Mesenchymal stem cell (in vitro differentiated cells and primary cell): ENCODE data around the gene ABTB2.

Experiments
- DNase-seq: peaks from one replicate; pipeline ENCODE4 v3.0.0-alpha.2; 2013
- H2AFZ ChIP-seq: one replicate; pipeline ENCODE4 v1.6.1; 2013; ENCODE audit warnings: low read depth, mild to moderate bottlenecking, control low read depth, inconsistent platforms, low read length, moderate library complexity
- H2AK5ac ChIP-seq: 2 replicates; pipeline ENCODE4 v1.6.1; 2013; ENCODE audit warnings: low read length, moderate library complexity, mild to moderate bottlenecking, inconsistent platforms; ENCODE audit not compliant: severe bottlenecking
- H2BK120ac ChIP-seq: one replicate; pipeline ENCODE4 v1.6.1; 2013; ENCODE audit warnings: low read depth, mild to moderate bottlenecking, inconsistent platforms, low read length, moderate library complexity
- H2BK12ac ChIP-seq, 2 experiments: one replicate each; pipeline ENCODE4 v1.6.1; 2013; ENCODE audit warnings: inconsistent platforms in 2 of 2, low read length in 2 of 2, mild to moderate bottlenecking in 2 of 2, moderate library complexity in 2 of 2, control low read depth in 1 of 2
- H2BK15ac ChIP-seq: one replicate; pipeline ENCODE4 v1.6.1; 2013; ENCODE audit warnings: mild to moderate bottlenecking, low read depth, inconsistent platforms; ENCODE audit not compliant: poor library complexity, severe bottlenecking
- H2BK5ac ChIP-seq: 2 replicates; pipeline ENCODE4 v1.6.1; 2013; ENCODE audit warnings: low read depth, mild to moderate bottlenecking, low read length, control low read depth, inconsistent platforms; ENCODE audit not compliant: poor library complexity, severe bottlenecking
- H3K14ac ChIP-seq, 2 experiments: one replicate each; pipeline ENCODE4 v1.6.1; 2013; ENCODE audit warnings: inconsistent platforms in 2 of 2, low read length in 2 of 2, control low read depth in 1 of 2, mild to moderate bottlenecking in 1 of 2, moderate library complexity in 1 of 2
- H3K18ac ChIP-seq, 2 experiments: one replicate each; pipeline ENCODE4 v1.6.1; 2013; ENCODE audit warnings: inconsistent platforms in 2 of 2, low read length in 2 of 2, control low read depth in 1 of 2, low read depth in 1 of 2, mild to moderate bottlenecking in 1 of 2
- H3K23ac ChIP-seq, 2 experiments: one replicate each; pipeline ENCODE4 v1.6.1; 2013; ENCODE audit warnings: inconsistent platforms in 2 of 2, low read length in 2 of 2, mild to moderate bottlenecking in 2 of 2, moderate library complexity in 2 of 2, control low read depth in 1 of 2
- H3K27ac ChIP-seq: 2 replicates; pipeline ENCODE4 v1.5.1; 2013; ENCODE audit warnings: mild to moderate bottlenecking, moderate library complexity, low read length, control low read depth, inconsistent platforms; ENCODE audit not compliant: poor library complexity, severe bottlenecking
- H3K27me3 ChIP-seq, 2 experiments: 2 replicates each; pipeline versions ENCODE4 v1.6.1 to v1.7.0; 2013; ENCODE audit warnings: low read length in 2 of 2, mild to moderate bottlenecking in 2 of 2, moderate library complexity in 2 of 2, control low read depth in 1 of 2, inconsistent platforms in 1 of 2; ENCODE audit not compliant: control insufficient read depth in 1 of 2, insufficient read depth in 1 of 2
- H3K36me3 ChIP-seq, 2 experiments: 2 replicates each; pipeline versions ENCODE4 v1.6.1 to v1.7.0; 2013; ENCODE audit warnings: low read length in 2 of 2, control low read depth in 1 of 2, inconsistent platforms in 1 of 2, low read depth in 1 of 2, mild to moderate bottlenecking in 1 of 2; ENCODE audit not compliant: insufficient read depth in 2 of 2, control insufficient read depth in 1 of 2
- H3K4ac ChIP-seq, 2 experiments: one replicate each; pipeline ENCODE4 v1.6.1; 2013; ENCODE audit warnings: inconsistent platforms in 2 of 2, low read length in 2 of 2, mild to moderate bottlenecking in 2 of 2, moderate library complexity in 2 of 2, control low read depth in 1 of 2, low read depth in 1 of 2
- H3K4me1 ChIP-seq: 2 replicates; pipeline ENCODE4 v1.6.1; 2013; ENCODE audit warnings: low read depth, low read length, control low read depth; ENCODE audit not compliant: control insufficient read depth, insufficient read depth
- H3K4me2 ChIP-seq: 2 replicates; pipeline ENCODE4 v1.6.1; 2013; ENCODE audit warnings: low read length, mild to moderate bottlenecking, inconsistent platforms; ENCODE audit not compliant: poor library complexity, severe bottlenecking
- H3K4me3 ChIP-seq, 2 experiments: 2 replicates each; pipeline versions ENCODE4 v1.5.1 to v1.7.0; 2013; ENCODE audit warnings: low read length in 2 of 2, mild to moderate bottlenecking in 2 of 2, control low read depth in 1 of 2, low read depth in 1 of 2; ENCODE audit not compliant: insufficient read depth in 1 of 2
- H3K79me1 ChIP-seq: replicated peaks from 2 replicates; pipeline ENCODE4 v1.6.1; 2013; ENCODE audit warnings: mild to moderate bottlenecking, control low read depth, low read length, inconsistent platforms; ENCODE audit not compliant: poor library complexity, severe bottlenecking
- H3K9ac ChIP-seq: 2 replicates; pipeline ENCODE4 v1.7.0; 2013; ENCODE audit warnings: mild to moderate bottlenecking, low read length, moderate library complexity
- H3K9me3 ChIP-seq: 2 replicates; pipeline ENCODE4 v1.7.0; 2013; ENCODE audit warnings: mild to moderate bottlenecking, low read length; ENCODE audit not compliant: control insufficient read depth
- H4K8ac ChIP-seq: one replicate; pipeline ENCODE4 v1.6.1; 2013; ENCODE audit warnings: inconsistent platforms, mild to moderate bottlenecking, low read length, moderate library complexity
- H4K91ac ChIP-seq: one replicate; pipeline ENCODE4 v1.6.1; 2013; ENCODE audit warnings: mild to moderate bottlenecking, low read length, inconsistent platforms
- WGBS: methylation state at CpG from one replicate; pipeline ENCODE4 v1.1.7; 2013; ENCODE audit warnings: mixed read lengths; 5-methylcytosine and 5-hydroxymethylcytosine counted together

Gene ABTB2

DNA sequence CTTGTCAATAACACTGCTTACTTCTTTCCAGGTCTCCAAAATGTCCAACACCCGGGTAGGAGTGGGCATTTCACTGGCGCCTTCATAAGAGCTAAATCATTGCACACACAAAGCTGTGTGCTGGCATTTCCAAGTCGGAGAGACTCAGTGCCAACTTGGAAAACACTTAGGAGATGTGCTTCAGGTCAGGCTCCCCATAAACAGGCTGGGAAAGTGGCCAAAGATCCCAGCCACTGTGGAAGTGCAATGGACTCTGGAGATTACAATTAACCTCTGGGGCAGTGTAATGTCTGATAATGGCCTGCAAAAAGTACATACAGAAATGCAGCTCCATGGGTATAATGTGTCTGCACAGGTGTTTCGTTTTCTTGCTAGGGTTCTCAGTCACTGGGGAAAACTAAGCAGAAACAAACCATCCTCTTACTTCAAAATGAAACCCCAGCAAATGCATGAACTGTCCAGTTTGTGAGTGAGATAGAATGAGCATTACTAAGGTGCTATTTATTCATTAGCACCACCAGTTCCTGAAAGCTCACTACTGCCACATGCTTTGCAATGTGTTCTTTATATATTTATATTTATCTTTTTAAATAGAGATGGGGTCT lies 79.0 kb downstream of the ABTB2 start:
- 84% methylated on average over 4 of the region's 4 CpGs for WGBS
- H3K23ac ChIP-seq: no peak overlapping the region

GRCh38 chr11:34278175-34278574 lies 79.6 kb downstream of the ABTB2 start:
- H2BK12ac ChIP-seq: no peak overlapping the region

More for the DNA sequence above, 79.0 kb downstream of the ABTB2 start:
- no peak overlapping the region for H2BK120ac ChIP-seq
- peaks cover 9% of the 10 kb centered on the region for H3K4me1 ChIP-seq
- no peak overlapping the region for H4K91ac ChIP-seq
- no peaks in the 10 kb centered on the region for H3K36me3 ChIP-seq
- no peak overlapping the region for H3K4me3 ChIP-seq
- H3K14ac ChIP-seq: no peak overlapping the region
- H3K4me2 ChIP-seq: no peak overlapping the region
- H3K27ac ChIP-seq: no peak overlapping the region
- H2BK12ac ChIP-seq: no peak overlapping the region
- no peak for DNase-seq
- no peaks in the 10 kb centered on the region for H3K9me3 ChIP-seq
- no peak overlapping the region for H2AFZ ChIP-seq
- no peak overlapping the region for H3K4ac ChIP-seq
- H3K79me1 ChIP-seq: peaks cover 24% of the 10 kb centered on the region
- H3K9ac ChIP-seq: no peak overlapping the region
- no peak overlapping the region for H2BK5ac ChIP-seq
- no peaks in the 10 kb centered on the region for H3K27me3 ChIP-seq
- no peak overlapping the region for H4K8ac ChIP-seq
- no peak overlapping the region for H2AK5ac ChIP-seq
- H3K18ac ChIP-seq: no peak overlapping the region
- no peak overlapping the region for H2BK15ac ChIP-seq

DNA sequence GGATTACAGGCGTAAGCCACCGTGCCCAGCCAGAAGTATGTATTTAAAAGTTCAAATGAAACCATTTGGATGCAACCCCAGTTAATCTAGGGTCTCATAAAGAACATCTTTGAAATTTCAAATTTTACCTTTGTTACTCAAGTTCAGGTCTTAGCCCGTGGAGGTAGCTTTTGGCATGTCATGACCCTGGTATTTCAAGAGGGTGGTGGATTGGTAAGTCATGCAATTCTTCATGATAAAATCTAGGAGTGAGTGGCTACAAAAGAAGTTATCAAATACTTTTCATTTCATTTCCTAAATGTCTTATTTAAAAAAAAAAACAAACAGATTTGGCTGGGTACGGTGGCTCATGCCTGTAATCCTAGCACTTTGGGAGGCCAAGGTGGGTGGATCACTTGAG lies 80.6 kb downstream of the ABTB2 start:
- H3K36me3 ChIP-seq: no peaks in the 10 kb centered on the region
- no peaks in the 10 kb centered on the region for H3K9me3 ChIP-seq
- no peak overlapping the region for H2BK120ac ChIP-seq
- no peak overlapping the region for H3K27ac ChIP-seq
- no peak overlapping the region for H3K14ac ChIP-seq
- H4K91ac ChIP-seq: no peak overlapping the region
- no peak overlapping the region for H3K4me3 ChIP-seq
- H3K4ac ChIP-seq: no peak overlapping the region
- H3K4me2 ChIP-seq: no peak overlapping the region
- H3K18ac ChIP-seq: no peak overlapping the region
- no peak overlapping the region for H2AK5ac ChIP-seq
- H2BK12ac ChIP-seq: no peak overlapping the region
- no peaks in the 10 kb centered on the region for H3K27me3 ChIP-seq
- DNase-seq: no peak
- peaks cover 9% of the 10 kb centered on the region for H3K4me1 ChIP-seq
- no peak overlapping the region for H2BK5ac ChIP-seq
- H3K9ac ChIP-seq: no peak overlapping the region
- H2AFZ ChIP-seq: no peak overlapping the region
- 89% methylated on average over 3 of the region's 4 CpGs for WGBS
- no peak overlapping the region for H3K23ac ChIP-seq
- no peak overlapping the region for H4K8ac ChIP-seq
- H3K79me1 ChIP-seq: peaks cover 26% of the 10 kb centered on the region
- no peak overlapping the region for H2BK15ac ChIP-seq

More at GRCh38 chr11:34278175-34278574, 79.6 kb downstream of the ABTB2 start:
- no peaks in the 10 kb centered on the region for H3K36me3 ChIP-seq
- H3K14ac ChIP-seq: no peak overlapping the region
- H2BK120ac ChIP-seq: no peak overlapping the region
- no peaks in the 10 kb centered on the region for H3K9me3 ChIP-seq
- H2AK5ac ChIP-seq: no peak overlapping the region
- H2AFZ ChIP-seq: no peak overlapping the region
- H3K4me2 ChIP-seq: no peak overlapping the region
- H3K27ac ChIP-seq: no peak overlapping the region
- no peak for DNase-seq
- no peak overlapping the region for H3K9ac ChIP-seq
- peaks cover 25% of the 10 kb centered on the region for H3K79me1 ChIP-seq
- no peaks in the 10 kb centered on the region for H3K27me3 ChIP-seq
- H2BK5ac ChIP-seq: no peak overlapping the region
- H3K23ac ChIP-seq: no peak overlapping the region
- H3K18ac ChIP-seq: no peak overlapping the region
- no peak overlapping the region for H4K8ac ChIP-seq
- H3K4me3 ChIP-seq: no peak overlapping the region
- no peak overlapping the region for H4K91ac ChIP-seq
- H3K4me1 ChIP-seq: peaks cover 9% of the 10 kb centered on the region
- no peak overlapping the region for H3K4ac ChIP-seq
- no peak overlapping the region for H2BK15ac ChIP-seq

GRCh38 chr11:34276352-34276864 lies 81.4 kb downstream of the ABTB2 start:
- Histone ChIP-seq H2BK5ac (no peak overlapping the region), H2AK5ac (no peak overlapping the region), H3K79me1 (peaks cover 29% of the 10 kb centered on the region), H3K4ac (no peak overlapping the region), H3K27me3 (no peaks in the 10 kb centered on the region), H3K9ac (no peak overlapping the region), H3K9me3 (no peaks in the 10 kb centered on the region), H3K27ac (no peak overlapping the region), H3K23ac (no peak overlapping the region), H3K4me2 (no peak overlapping the region), H2BK120ac (no peak overlapping the region), H3K36me3 (no peaks in the 10 kb centered on the region), H2AFZ (no peak overlapping the region), H3K18ac (no peak overlapping the region), H3K4me1 (peaks cover 9% of the 10 kb centered on the region), H4K8ac (no peak overlapping the region), H2BK15ac (no peak overlapping the region), H3K14ac (no peak overlapping the region), H3K4me3 (no peak overlapping the region), H2BK12ac (no peak overlapping the region), H4K91ac (no peak overlapping the region)
- no peak for DNase-seq
- WGBS: 86% methylated on average over 6 of the region's 6 CpGs
